GM19238 (cell line): ENCODE data around the gene DYNLT4.
A peak's percentile ranks its signal among the peaks of the same experiment; 100 is the strongest.
"Not testable (repeated sequence)": the region's sequence is repeated elsewhere in the genome, so short reads cannot be mapped to it uniquely, and the experiment has no call there.

Experiments used
- DNase-seq: peaks from one replicate; pipeline ENCODE4 v3.0.0; 2011; ENCODE audit warnings: low spot score; ENCODE audit not compliant: insufficient read length

Gene DYNLT4

DNA sequence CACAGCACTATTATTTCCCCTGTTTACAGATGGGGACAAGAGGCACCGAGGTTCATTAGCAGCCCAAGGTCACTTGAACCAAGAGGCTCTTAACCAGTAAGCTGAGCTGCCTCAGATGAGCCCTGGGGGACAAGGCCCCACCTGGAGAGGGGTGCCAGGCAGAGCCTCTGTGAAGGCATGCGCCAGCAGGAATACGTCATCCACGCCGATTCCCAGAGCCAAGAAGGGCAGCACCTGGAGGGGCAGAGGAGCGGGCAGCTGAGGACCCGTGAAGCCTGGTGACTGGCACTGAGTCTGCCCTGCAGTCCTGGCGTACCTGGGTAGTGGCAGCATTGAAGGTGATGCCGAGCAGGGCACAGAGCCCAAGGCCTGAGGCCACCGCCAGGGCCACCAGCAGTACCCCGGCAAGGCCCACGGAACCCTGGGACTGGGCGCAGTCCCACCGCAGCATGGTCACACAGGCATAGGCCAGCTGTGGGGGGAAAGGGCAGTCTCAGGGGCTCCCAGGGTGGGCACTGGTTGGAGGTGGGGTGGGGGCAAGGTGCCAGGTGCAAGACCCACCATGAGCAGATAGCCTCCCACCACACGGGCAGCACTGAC, 21.8 kb upstream of the DYNLT4 start:
- no peak for DNase-seq

DNA sequence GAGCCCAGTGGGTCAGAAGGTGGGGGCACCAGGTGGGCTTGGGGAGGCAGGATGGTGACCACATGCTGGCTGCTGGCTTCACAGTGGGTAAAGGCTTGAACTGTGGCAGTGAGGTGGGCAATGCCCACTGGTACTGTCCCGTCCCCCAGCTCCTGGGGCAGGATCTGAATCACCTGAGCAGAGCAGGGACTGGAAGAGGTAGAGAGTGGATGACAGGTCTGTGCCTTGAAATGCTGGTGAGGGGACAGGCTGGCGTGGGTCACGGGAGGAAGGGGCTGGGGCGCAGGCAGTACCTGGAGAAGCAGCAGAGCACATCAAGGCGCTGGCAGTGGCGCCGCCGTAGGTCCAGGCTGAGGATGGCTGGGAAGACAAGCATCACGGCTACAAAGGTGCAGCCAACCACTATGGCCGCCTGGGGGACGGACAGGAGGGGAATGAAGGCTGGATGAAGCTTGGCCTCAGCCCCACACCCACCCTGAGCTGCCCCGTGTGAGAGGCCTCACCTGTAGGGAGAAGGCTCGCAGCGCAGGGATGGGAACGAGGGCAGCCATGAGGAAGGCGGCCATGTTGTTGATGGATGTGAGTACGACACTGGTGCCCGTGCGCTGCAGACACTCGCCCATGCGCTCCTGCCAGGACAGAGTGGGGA, 21.0 kb upstream of the DYNLT4 start:
- no peak for DNase-seq

- no peak for DNase-seq
Measured at GRCh38 chr1:44827197-44828002, 20.2 kb upstream of the DYNLT4 start.

DNA sequence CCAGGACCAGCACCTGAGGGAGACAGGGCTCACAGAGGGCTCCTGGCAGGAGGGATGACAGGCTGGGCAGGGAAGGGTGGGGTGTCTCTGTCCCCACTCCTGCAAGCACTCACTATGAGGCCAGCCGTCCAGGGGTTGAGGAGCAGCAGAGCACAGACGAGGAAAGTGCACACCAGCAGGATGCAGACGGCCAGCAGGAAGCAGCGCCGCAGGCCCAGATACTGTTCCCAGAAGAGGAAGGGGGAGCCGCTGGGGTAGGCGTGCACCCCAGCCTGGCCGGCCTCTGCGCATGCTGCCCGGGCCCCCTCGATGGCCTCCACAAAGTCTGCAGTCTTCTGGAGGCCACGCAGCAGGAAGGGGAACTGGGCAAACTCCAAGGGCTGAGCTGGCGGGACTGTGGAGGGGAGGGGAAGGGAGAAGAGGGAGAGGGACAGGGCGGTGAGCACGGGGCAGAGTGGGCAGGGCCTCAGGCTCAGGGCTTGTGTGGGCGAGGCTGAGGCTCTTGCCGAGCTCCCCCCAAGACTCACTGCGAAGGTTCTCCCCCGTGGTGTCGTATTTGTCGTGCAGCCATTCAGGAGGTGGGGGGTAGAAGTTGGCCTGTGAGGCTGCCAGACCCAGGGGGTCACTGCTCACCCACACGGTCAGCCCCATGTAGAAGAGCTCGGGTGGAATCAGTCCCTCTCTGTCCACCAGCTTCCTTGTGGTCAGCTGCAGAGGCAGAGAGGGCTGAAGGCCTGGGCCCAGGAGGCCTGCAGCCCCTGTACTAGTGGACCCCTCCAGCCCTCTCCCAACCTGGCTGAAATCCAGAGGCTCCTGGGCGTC, 19.4 kb upstream of the DYNLT4 start:
- DNase-seq: no peak

- not testable (repeated sequence) for DNase-seq
Measured at GRCh38 chr1:44824392-44824791, 17.2 kb upstream of the DYNLT4 start.

DNA sequence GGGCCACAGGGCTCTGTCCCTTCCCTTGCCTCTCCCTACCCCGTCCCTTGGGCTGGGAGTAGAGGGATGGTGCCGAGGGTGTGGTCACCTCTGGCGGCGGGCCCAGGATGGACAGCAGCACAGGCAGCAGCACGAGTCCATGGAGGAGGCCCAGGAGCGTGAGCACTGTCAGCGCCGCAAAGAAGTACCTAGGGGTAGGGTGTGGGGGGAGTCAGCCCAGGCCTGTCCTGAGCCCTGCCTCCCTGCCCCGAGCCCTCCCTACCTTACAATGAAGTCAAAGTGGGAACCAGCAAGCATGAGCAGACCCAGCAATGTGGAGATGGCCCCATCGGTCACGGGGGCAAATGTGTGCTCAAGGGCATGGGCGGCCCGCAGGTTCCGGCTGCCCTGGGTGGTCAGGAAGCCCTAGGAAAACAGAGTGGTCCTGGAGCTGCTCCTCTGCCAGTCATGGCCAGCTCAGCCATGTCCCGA, 15.9 kb upstream of the DYNLT4 start:
- DNase-seq: no peak

DNA sequence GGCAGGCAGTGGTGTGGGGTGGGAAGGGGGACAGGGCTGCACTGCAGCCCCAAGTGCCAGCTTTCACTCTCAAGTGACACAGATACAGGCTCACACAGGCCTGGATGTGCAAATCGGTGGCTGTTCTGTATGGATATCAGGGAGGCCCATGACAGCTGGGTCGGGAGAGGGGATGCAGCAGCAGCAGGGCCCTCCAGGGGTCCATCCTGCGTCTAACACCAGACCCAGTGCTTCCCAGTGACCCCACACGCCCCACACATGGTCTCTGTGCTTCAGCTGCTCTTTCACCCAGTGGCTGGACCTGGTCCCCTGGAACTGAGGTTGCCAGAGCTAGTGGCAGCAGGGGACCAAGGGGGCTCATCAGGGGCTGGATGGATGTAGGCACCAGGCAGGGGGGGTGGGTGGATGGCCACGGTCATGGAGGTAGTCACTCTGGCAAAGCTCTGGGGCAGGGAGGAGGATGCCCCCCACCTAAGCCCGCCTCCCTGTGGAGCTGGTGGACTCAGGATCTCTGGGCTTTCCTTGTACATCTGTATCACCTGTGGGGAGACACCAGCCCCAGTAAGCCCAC, 15.1 kb upstream of the DYNLT4 start:
- no peak for DNase-seq

GRCh38 chr1:44821240-44821715, 14.1 kb upstream of the DYNLT4 start:
- DNase-seq: no peak

- no peak for DNase-seq
Measured at GRCh38 chr1:44820328-44821239, 13.4 kb upstream of the DYNLT4 start.

- peak; percentile 85 for DNase-seq
Measured at GRCh38 chr1:44819608-44820327, 12.6 kb upstream of the DYNLT4 start.

DNA sequence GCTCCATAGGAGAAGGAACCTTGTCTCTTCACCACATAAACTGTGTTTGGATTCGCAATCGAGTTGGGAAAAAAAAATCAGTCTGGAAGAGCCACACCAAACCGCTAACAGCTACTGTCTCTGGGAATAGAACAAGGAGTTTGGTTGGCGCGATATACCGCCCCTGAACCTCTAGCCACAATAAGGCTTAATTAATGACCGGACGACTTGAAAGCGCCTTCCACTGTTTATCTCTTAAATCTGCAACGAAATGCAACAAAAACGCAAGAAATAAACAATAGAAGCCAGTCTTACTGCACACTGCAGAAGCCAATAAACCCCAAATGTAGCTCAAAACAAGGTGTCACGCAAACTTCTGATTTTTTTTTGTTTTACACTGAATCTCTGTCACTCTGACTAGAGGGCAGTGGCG, 12.1 kb upstream of the DYNLT4 start:
- no peak for DNase-seq

DNA sequence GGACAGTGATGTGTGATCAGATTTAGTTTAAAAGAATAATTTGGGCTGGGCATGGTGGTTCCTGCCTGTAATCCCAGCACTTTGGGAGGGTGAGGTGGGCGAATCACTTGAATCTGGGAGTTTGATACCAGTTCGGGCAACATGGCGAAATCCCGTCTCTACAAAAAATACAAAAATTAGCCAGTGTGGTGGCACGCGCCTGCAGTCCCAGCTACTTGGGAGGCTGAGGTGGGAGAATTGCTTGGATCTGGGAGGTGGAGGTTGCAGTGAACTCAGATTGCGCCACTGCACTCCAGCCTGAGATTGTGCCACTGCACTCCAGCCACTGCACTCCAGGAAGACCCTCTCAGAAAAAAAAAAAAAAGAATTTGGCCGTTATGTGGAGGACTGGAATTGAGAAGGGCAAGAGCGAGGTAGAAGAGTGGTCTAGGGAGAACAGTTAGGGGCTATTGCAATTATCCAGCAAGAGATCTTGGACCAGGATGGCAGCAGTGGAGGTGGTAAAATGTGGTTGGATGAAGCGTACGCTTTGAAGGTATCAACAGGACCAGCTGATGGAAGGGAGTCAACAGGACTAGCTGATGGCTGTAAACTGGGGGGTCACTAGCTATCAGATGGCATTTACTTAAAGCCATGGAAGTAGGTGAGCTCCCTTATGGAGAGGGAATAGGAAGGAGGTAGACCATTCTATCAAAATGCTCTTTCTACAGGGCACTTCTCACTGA, 10.8 kb upstream of the DYNLT4 start:
- no peak for DNase-seq

DNA sequence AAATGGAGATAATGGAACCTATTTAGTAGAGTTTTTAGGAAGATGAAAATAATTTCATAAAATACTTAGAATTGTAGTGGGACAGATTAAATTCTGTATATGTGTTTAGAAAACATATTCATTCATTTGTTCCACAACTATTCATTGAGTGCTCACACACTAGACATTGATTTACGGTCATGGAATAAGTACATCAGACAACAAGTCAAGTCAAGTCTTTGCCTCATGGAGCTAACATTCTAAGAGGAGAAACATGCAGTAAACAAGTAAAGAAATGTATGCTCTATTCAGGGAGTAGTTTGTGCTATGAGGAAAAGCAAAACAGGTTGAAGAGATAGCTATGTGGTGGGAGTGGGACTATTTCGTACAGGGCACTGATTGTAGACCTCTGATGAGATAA, 10.2 kb upstream of the DYNLT4 start:
- no peak for DNase-seq

- DNase-seq: not testable (repeated sequence)
Measured at GRCh38 chr1:44815926-44816325, 8.8 kb upstream of the DYNLT4 start.

DNA sequence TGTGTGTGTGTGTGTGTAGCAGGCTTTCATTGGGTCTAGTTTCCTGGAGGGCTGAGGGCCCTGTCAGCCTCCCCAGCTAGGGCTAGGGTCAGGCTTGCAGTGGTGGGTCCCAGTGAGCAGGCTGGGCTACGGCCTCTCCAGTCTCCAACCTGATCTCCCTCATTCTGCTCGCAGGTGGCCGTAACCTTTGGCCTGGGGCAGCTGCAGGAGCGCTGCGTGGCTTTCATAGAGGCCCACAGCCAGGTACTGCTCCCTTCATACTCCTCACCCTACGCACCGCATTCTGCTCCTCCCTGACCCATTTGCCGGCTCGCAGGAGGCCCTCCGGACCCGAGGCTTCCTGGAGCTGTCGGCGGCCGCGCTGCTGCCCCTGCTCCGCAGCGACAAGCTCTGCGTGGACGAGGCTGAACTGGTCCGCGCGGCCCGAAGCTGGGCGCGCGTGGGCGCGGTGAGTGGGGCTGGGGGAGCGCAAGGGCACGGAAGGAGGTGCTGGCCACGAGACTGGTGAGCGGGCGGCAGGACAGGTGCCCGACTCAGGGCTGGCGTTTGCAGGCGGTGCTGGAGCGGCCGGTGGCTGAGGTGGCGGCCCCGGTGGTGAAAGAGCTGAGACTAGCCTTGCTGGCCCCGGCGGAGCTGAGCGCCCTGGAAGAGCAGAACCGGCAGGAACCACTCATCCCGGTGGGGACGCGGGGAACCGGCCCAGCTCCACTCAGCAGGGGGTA, 5.8 kb upstream of the DYNLT4 start:
- DNase-seq: no peak

GRCh38 chr1:44811234-44811633, 4.1 kb upstream of the DYNLT4 start:
- DNase-seq: no peak

DNA sequence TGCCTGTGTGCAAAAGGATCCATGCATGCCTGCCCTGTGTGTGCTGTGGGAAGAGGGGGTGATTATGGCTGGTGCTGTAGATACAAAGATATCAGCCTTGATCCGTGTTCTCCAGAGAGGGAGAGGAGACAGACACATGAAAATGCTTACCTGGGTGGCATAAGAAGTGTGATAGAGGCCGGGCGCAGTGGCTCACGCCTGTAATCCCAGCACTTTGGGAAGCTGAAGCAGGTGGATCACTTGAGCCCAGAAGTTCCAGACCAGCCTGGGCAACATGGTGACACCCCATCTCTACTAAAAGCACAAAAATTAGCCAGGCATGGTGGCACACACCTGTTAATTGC, 3.6 kb upstream of the DYNLT4 start:
- DNase-seq: not testable (repeated sequence)

DNA sequence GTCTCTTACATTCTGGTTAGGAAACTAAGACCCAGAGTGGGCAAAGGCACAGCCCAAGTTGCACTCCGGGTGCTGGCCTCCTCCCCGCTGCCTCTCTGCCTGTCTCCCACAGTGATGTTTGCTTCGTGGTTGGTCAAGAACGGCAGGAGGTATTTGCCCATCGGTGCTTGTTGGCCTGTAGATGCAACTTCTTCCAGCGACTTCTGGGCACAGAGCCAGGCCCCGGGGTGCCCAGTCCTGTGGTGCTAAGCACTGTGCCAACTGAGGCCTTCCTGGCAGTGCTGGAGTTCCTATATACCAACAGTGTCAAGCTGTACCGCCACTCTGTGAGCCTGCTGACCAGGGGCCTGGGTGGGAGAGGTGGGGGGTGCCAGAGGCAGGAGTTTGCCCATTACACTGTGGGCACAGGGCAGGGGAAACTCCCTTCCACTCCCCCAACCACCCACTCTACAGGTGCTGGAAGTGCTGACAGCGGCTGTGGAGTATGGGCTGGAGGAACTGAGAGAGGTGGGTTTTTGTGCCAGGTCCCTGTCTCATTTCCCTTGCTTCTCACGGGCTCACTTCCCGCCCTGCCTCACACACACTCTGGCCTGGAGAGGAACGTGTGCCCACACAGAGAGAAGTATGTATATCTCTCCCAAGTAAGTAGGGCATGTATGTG, 3.1 kb upstream of the DYNLT4 start:
- no peak for DNase-seq
